GM21367 (cell line): Measurements from ENCODE around the gene RABAC1.
"Not testable (repeated sequence)": the region's sequence is repeated elsewhere in the genome, so short reads cannot be mapped to it uniquely, and the experiment has no call there.

Experiments
- ATAC-seq: cut with Tn5 transposase; IDR thresholded peaks from one replicate; pipeline ENCODE4 v1.9.1; 2021; ENCODE audit not compliant: unreplicated experiment

Gene RABAC1

DNA sequence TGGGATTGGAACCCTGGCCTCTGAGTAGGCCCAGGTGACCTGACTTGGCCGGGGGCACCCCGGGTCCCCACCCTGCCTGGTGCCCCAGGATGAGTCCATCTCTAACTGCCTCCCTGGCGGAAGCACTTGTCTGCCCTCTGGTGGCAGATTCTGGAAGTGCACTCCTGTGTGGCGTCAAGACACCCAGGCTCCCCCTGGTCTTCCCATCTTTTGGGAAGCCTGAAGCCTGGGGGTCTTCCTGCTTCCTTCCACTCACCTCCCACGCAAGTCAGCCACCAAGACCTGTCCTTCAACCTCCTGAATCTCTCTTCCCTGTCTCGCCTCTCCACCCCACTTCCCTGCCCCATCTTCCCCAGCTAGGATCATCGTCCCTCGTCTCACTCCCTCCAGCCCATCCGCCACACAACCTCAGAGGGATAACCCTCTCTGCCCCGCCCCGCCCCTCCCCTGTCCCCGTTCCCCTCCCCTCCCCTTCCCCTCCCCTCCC, 7.4 kb downstream of the RABAC1 start:
- no peak for ATAC-seq

DNA sequence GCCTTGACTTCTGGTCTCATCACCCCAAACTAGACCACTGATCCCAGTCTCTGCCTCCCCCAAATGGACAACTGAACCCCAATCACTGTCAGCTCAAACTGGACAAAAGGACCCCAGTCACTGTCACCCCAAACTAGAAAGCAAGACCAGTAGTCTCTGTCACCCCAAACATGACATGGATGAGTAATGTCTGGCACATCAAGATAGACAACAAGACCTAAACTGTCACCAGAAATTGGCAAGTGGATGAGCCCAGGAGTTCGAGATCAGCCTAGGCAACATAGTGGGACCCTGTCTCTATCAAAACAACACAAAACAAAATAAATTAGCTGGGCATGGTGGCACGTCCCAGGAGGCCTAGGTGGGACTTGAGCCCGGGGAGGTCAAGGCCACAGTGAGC, 12.0 kb downstream of the RABAC1 start:
- ATAC-seq: no peak

DNA sequence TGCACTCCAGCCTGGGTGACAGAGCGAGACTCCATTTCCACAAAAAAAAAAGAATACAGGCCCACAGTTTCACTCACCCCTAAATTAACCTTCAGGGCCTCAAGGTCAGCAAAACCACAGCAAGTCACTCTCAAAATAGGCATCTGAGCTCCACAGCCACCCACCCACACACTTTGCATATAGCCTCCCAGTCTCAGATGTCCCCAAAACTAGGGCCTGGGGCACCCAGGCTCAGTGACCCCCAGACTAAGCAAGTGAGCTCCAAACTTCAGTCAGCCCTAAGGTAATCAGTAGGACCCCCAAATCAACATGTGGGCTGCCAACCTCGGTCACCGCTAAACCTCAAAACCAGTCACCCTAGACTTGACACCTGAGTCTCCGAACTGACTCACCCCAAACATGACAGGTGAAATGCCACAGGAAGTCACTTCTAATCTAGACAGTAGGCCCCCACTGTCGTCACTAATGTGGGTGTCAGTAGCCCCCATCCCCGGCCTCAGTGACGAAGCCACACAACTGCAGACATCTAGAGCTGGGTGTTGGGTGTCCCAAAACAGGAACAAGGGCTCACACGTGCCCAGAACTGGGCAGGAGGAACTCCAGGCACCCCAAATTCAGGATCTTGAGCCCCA, 13.9 kb downstream of the RABAC1 start:
- ATAC-seq: peak; percentile 62

DNA sequence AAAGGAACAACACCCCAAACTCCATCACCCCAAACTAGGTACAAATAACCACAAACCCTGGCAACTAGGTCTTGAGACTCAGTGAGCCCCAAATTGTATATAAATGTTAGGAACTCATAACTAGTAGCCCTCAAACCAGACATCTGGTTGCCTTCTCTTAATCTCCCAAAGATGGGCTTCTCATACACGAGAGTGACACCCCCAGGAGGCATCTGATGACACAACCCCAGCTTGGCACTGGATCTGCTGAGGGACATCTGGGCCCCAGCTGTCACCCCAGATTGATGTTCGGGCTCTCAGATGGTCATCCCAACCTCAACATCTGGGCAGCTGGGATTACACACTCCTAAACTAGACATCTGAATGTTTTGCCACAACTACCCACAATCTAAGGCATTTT, 14.8 kb downstream of the RABAC1 start:
- no peak for ATAC-seq

DNA sequence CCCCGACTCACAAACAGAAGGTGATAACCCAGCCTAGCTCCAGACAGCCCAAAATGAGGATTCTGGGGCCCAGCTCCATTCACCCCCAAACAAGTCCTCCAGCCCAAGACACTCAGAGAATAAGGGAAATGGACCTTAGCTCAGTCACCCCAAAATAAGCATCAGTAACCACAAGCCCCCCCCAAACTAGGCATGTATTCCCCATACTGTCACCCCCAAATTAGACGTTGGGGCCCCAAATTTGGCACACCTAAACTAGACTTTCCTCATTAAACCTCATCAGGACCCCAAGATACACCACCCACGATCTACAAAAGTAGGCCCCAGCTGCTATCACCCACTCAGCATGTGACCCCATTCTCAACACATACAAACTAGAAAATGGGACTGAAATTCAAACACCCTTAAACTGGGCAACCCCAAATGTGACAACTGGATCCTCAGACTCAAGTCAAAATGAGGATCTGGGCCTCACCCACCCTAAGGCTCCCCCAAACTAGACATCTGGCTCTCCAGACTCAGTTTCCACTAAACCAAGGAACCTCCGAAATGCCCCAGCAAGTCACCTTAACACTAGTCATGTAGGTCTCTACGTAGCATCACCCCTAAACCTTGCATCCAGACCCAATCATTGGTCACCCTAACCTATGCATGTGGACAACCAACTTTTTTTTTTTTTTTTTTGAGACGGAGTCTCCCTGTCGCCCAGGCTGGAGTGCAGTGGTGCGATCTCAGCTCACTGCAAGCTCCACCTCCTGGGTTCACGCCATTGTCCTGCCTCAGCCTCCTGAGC, 17.5 kb downstream of the RABAC1 start:
- ATAC-seq: no peak

DNA sequence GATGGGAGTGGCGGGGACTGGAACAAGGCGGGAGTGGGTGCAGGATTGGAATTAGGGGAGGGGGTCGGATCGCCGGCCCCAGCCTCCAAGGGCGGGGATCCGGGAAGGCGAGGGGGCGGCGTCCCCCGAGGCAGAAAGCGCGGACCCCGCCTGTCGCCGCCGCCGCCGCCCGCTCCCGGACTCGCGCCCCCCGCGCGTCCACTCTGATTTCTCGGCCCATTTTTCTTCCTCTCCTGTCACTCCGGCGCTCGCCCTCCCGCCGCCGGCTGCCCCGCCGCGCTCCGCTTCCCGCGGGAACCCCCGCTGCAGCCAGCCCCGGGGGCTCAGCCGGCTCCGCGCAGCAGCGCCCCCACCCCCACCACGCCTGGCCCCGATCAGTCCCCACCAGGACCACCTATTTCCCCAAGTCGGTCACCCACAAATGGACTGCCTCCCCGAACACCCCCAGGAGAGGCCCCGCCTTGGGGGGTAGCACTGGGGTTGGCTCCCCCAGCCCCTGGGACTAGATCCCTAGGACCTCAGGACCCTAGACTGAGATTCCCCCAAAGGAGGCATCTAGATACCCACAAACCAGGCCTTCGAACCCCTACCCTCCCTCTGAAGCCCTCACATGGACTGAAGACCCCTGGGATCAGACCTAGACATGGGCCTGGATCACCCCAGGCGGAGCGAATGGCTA, 18.3 kb downstream of the RABAC1 start:
- ATAC-seq: no peak

DNA sequence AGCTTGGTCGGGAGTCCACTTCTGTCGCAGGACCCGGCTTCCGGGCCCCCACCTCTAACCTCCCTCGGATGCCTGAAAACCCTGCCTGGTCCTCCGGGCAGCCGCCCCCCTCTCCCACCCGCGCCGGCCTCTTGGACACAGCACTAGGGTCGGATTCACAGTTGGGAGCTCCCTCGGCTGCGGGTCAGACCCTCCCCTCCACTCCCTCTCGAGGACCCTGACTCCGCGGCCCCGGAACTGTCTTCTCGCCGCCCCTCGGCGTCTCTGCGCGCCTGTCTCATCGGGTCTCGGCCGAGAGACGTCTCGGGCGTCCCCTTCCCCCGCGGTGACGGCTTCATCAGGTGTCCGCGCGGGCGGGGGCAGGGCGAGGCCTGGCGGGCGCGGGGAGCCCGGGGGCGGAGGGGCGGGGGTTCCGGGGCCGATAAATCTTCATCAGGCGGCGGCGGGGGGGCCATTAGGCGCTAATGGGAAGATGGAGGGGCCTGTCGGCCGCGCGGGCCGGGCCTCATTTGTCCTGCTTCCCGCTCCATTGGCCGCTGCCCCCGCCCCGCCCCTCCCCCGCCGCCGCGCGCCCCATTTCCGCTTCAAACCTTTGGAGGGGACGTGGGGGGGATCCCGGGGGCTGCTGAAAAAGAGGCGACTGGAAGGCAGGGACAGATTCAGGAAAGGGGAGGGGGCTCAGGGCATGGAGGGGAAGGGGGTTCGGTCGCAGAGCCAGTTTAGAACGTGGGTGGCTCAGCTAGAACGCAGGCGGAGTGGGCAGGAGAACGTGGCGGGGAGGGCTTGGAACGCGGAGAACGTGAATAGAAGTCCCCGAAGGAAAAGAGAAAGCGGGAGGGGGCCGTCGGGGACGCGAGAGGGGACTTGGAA, 19.0 kb downstream of the RABAC1 start:
- no peak for ATAC-seq

DNA sequence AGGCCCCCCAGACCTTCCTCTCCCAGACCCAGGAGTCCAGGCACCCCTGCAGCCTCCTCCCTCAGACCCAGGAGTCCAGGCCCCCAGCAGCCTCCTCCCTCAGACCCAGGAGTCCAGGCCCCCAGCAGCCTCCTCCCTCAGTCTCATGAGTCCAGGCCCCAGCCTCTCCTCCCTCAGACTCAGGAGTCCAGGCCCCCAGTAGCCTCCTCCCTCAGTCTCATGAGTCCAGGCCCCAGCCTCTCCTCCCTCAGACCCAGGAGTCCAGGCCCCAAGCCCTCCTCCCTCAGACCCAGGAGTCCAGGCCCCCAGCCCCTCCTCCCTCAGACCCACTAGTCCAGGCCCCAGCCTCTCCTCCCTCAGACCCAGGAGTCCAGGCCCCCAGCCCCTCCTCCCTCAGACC, 19.9 kb downstream of the RABAC1 start:
- ATAC-seq: not testable (repeated sequence)

DNA sequence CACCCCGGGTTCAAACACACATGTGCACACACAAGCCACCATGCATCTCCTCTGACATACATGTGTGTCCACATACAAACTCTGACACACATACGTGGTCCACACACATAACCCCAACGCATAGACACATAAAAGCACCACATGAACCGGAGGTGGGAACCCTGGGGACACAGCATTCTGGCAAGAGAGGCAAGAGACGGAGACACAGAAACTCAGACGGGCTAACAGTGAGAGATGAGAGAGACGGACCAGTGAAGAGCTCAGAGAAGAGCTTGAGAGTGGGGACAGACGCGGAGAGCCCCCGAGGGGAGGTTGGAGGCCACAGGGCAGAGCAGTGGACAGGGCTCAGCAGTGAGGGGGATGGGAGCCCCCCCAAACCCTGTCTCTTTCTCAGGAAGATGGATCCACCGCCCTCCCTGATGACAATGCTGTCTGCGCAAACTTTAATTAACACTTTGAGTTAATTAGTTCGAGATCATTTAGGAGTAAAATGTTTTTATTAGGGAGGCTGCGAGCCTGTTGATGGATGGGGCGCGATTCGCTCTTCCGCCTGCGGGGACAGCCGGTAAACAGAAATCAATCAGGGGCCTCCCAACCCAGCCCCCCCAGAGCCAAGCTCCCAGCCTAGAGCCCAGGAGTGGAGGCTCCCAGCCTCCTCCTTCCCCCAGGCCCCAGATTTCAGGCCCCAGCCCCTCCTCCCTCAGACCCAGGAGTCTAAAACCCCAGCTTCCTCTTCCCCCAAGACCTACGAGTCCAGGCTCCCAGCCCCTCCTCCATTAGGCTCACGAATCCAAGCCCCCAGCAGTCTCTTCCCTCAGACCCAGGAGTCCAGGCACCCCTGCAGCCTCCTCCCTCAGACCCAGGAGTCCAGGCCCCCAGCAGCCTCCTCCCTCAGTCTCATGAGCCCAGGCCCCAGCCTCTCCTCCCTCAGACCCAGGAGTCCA, 21.3 kb downstream of the RABAC1 start:
- no peak for ATAC-seq

DNA sequence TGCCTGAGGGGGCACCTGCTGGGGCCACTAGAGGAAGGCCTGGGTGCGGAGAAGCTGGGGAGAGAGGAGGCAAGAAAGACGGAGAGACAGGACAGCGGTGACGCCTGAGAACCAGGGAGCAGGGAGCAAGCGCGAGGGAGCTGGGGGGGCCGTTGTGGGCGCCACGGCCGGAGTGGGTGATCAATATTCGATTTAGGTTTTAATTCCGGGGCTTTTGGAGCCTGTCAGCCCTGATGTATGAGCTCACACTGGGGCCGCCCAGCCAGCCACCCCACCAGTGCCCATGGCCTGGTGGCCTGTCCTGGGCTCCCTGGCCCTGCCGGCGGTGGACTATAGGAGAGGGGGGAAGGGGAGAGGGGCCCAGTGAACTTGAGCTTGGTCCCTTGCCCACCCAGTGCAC, 22.2 kb downstream of the RABAC1 start:
- no peak for ATAC-seq

DNA sequence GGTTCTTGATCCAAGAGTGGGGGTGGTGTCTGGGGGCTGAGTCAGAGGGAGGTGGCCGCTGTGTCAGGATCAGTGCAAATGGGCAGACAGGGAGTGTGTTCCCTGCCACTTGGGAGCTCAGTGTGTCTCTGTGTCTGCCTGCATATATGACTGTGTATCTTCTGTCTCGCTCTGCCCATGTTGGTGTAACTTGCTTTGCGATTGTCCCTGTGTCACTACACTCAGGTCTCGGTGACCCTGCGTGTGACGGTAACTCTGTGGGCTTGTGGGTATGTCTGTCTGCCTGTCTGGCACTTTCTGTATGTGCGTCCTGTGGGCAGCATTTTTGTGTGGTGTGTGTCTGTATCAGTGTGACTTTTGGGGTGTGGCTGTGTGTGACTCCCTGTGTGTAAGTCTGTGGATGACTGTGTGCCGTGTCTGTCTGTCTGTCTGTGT, 22.7 kb downstream of the RABAC1 start:
- no peak for ATAC-seq

DNA sequence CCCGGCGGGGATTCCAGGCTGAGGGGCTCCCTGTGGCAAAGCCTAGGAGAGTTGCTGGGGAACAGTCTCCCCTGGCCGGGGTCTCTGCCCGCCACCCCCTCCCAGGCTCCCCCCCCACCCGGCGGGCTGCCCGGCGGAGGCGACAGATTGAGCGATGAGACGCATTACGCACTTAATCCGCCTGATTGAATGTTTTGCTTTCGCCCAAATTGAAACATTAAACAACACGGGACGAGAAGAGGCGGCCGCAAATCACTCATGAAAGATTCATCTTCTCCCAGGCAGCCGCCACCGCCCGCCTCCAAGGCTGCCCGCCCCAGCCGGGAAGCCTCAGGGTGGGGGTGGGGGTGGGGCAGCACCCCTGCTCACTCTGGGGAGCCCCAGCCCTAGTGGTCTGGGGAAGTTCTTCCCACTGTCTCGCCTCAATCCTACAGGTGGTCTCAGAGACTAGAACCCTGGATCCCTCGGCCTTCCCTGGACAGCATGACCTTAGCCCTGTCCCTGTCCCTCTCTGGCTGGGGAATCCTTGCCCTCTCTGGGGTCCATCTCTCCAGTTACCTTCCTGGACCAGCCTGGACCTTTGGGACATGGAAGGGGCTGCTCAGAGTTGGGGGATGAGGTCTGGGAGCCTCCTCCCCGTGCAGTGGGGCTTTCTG, 23.2 kb downstream of the RABAC1 start:
- ATAC-seq: no peak

DNA sequence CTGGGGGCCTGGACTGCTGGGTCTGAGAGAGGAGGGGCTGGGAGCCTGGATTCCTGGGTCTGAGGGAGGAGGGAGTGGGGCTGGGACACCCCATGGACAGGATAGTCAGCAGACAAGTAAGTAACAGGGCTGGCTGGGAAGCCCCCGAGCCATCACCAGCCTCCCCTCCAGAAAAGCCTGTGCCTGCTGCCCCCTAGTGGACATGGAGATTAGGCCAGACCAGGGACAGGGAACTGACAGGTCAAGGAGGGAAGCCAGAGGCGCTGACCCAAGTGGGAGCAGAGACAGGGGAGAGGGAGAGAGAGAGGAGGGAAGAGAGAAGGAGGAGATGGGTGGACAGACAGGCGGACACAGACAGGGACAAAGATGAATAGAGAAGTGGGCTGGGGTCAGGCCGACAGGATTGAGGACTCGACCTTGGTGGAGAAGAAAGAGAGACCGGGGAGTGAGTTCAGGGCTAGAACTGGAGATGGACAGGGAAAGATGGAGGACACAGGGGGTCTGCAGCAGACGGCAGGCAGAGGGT, 24.2 kb downstream of the RABAC1 start:
- ATAC-seq: no peak

DNA sequence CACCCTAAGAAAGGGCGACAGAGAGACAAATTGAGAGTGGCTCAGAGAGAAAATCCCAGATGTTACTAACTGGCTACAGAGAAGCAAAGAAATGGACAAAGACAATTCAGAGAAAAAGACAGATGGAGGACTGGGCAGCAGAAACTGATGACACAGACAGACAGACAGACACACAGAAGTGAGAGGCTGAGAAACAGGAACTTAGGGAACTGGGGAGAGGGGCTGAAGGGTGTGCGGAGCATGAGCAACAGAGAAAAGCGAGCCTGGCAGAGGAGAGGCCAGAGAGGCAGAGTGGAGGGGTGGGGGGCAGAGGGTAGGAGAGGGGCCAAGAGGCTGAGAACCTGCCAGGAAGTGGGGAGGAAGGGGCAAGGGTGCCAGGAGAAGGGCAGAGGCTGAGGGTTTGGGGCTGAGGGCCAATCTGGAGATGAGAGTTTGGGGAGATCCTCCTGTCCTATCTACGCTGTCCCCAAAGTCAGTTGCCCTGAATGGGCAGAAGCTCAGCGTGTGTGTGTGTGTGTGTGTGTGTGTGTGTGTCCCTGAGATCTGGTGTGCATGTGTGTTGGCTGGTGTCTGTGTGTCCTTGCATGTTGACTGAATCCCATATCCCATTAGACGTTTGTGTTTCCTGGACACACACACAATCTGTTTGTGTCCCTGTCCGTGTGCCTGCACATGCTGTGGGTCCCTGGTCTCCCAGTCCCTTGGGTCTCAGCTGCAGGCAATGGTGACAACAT, 25.3 kb downstream of the RABAC1 start:
- ATAC-seq: no peak

DNA sequence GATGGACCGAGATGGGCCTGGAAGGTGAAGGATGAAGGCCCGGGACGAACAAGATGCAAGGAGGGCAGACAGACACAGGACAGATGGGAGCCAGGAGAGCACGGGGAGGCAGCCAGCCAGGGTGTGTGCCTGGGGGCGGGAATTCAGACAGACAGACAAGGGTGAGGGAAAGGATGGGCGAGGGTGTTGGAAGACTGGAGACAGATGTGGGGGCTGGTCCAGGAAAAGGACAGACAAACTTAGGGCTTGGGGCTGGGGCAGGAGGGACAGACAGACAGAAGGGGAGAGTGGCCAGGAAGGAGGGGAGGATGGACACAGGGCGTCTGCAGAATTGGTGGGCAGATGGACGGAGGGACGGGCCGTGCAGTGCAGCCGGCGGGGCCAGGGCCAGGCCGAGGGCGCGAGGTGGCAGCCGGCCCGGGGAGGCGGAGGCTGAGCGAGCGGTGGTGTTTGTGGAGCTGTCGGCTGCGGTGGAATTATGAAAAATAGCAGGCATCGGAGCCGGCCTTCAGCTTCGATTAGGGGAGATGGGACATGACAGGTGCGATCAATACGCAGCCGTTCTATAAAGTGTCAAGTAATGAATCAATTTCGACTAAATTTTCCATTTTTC, 26.3 kb downstream of the RABAC1 start:
- no peak for ATAC-seq

DNA sequence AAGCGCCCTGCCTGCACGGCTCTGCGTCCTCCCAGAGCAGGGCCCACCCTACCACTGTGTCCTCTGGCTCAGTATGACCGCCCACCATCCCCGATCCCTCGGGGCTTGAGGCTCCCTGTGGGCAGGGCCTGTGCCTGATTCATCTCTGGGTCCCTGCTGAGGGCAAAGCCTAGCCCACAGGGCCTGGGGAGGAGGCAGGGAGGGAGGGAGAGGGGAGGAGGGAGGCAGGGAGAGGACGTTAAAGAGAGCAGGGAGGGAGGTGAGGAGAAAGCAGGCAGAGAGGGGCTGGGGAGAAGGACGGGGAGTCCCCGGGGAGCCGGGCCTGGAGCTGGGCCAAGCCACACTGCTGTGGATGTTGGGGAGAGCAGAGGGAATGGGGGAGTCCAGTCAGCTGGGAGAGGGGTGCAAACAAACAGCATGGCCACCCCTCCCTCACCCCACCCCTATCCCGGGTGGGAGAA, 26.8 kb downstream of the RABAC1 start:
- no peak for ATAC-seq

DNA sequence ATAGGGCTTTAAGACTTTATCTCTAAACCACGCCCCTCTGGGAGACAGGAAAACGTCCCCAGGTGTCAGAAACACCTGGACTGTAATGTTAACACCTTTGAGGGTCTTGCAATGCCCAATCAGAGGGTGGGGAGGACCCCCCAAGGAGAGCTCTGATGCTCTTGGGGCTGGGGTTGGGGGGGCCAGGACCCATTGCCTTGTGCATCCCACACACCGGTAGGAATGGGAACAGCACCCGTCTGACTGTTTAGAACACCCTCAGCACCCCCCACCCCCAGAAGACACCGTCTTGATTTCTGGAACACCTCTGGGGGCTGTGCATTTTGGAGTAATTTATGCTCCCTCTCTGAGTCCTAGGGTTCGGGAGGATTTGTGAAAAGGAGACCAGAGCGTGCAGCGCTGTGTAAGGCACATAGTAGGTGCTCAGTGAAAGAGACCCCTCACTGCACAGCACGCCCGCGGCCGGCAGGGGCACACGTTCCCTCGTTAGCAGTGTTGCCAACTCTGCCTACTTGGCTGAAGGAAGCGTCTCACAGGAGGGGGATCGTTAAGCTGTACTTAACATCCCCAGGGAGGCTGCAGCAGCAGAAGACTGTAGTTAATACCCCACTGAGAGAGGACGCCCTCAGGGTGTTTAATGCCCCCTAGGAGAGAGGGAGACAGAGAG, 28.1 kb downstream of the RABAC1 start:
- no peak for ATAC-seq
